Mammary microvascular endothelial cell (primary cell): ENCODE results near the gene ZNF600. TPM values are rescaled to one million over a fixed set of nuclear protein-coding genes. Genes with fewer than 3 reads are reported as not detected.

Experiments
- total RNA-seq: library from RNA; depleted of rRNA; stranded (reverse); fragments of >200 nt; gene quantifications from 2 replicates; pipeline ENCODE4 v1.2.3, GENCODE V29; 2015

Gene ZNF600
- total RNA-seq: 2.5 and 4.0 TPM in 2 replicates

GRCh38 chr19:52786464-52787354 is at the start of gene ZNF600:
Gene ZNF600 (minus strand): TSS chr19:52786791. CDS start chr19:52778888, 7,903 bp downstream.

GRCh38 chr19:52821204-52821960 is 34.8 kb upstream of the ZNF600 start, which contains the start of gene ZNF28:
Gene ZNF28 (minus strand): TSS chr19:52821633. CDS start chr19:52817958, 3,675 bp downstream.

GRCh38 chr19:52734893-52735661 is 51.5 kb downstream of the ZNF600 start, which contains the start of gene ZNF611:
Gene ZNF611 (minus strand): TSS chr19:52735044. CDS start chr19:52715894, 19,150 bp downstream.

Other genes with a start within 250 kb of the ZNF600 start
- 8.9 and 9.7 TPM in 2 replicates for gene ZNF701, start 216.5 kb downstream of the ZNF600 start, total RNA-seq
- 20.8 and 25.8 TPM in 2 replicates for gene ZNF83, start 148.4 kb downstream of the ZNF600 start, total RNA-seq
- 5.9 and 11.3 TPM in 2 replicates for gene ZNF611, start 51.7 kb downstream of the ZNF600 start, total RNA-seq
- 11.7 and 14.4 TPM in 2 replicates for gene ZNF28, start 34.8 kb upstream of the ZNF600 start, total RNA-seq
- gene ZNF468, start 70.8 kb upstream of the ZNF600 start, total RNA-seq: 12.3 and 12.5 TPM in 2 replicates
- gene ZNF320, start 110.8 kb upstream of the ZNF600 start, total RNA-seq: 4.3 and 9.0 TPM in 2 replicates
- 3.9 and 8.3 TPM in 2 replicates for gene ZNF888, start 136.6 kb upstream of the ZNF600 start, total RNA-seq
- gene ZNF816, start 176.1 kb upstream of the ZNF600 start, total RNA-seq: 4.7 and 5.0 TPM in 2 replicates
- not detected in 2 replicates for gene ERVV-1, start 227.1 kb upstream of the ZNF600 start, total RNA-seq